C4-2B (cell line): ENCODE results near the gene NSG2.

ENCODE experiments used
- ZFX ChIP-seq: fragments of 450-650 bp; IDR thresholded peaks from 2 replicates; pipeline ENCODE4 v1.6.1; 2017
- TF ChIP-seq, protein P1 (sequence below): fragments of 450-650 bp; conservative IDR thresholded peaks from 2 replicates; pipeline ENCODE4 v1.5.1; 2017; ENCODE audit warnings: mild to moderate bottlenecking

DNA sequence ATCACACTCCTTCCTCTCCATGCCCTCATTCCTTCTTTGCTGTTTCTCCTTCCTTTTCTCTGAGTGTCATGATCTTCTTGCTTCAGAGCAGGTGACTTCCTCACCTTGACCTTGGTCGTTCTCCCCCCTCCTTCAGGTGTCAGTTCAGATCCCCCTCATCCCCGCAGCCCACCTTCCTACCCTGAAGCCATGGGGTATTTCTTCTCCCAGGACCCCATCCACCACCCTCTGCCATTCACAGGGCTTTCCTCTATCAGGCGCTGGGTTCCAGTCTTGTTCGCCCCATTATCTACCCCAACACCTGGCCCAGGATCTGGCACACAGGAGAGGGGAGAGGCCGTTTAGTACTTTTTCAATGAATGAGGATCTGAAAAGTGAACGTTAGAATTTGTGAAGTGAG lies 101.0 kb downstream of the NSG2 start:
- TF ChIP-seq, protein P1, sequence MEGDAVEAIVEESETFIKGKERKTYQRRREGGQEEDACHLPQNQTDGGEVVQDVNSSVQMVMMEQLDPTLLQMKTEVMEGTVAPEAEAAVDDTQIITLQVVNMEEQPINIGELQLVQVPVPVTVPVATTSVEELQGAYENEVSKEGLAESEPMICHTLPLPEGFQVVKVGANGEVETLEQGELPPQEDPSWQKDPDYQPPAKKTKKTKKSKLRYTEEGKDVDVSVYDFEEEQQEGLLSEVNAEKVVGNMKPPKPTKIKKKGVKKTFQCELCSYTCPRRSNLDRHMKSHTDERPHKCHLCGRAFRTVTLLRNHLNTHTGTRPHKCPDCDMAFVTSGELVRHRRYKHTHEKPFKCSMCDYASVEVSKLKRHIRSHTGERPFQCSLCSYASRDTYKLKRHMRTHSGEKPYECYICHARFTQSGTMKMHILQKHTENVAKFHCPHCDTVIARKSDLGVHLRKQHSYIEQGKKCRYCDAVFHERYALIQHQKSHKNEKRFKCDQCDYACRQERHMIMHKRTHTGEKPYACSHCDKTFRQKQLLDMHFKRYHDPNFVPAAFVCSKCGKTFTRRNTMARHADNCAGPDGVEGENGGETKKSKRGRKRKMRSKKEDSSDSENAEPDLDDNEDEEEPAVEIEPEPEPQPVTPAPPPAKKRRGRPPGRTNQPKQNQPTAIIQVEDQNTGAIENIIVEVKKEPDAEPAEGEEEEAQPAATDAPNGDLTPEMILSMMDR = no peak
- no peak for TF ChIP-seq ZFX
